HG03432 (cell line): Measurements from ENCODE around the gene GALNT16.

Source experiments
- ATAC-seq: cut with Tn5 transposase; IDR thresholded peaks from one replicate; pipeline ENCODE4 v1.9.1; 2021; ENCODE audit warnings: mild to moderate bottlenecking, moderate library complexity; ENCODE audit not compliant: unreplicated experiment

Gene GALNT16

DNA sequence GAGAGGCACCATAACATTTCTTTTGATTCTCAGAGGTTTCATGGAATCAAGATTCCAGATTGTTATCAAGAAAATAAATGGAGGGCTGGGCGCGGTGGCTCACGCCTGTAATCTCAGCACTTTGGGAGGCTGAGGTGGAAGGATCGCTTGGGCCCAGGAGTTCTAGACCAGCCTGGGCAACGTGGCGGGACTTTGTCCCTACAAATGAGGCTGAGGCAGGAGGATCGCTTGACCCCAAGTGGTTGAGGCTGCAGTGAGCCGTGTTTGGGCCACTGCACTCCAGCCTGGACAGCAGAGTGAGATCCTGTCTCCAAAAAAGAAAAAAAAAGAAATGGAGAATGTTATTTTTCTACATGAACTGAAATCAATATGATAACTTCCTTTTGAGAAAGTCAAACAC lies 139.8 kb downstream of the GALNT16 start:
- no peak for ATAC-seq

- no peak for ATAC-seq
These were observed 140.2 kb downstream of the GALNT16 start for GRCh38 chr14:69400154-69400553.

GRCh38 chr14:69401841-69402240 lies 141.9 kb downstream of the GALNT16 start:
- ATAC-seq: no peak

- no peak for ATAC-seq
These were observed 144.5 kb downstream of the GALNT16 start for GRCh38 chr14:69404478-69404877.

DNA sequence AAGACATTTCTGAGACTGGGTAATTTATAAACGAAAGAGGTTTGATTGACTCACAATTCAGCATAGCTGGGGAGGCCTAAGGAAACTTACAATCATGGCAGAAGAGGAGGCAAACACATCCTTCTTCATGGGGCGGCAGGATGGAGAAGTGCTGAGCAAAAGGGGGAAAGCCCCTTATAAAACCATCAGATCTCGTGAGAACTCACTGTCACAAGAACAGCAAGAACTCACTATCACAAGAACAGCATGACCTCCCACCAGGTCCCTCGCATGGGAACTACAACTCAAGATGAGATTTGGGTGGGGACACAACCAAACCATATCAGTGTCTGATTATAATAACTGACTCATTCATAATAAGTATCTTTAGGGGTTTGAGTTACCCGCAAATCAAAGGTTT lies 144.9 kb downstream of the GALNT16 start:
- no peak for ATAC-seq

DNA sequence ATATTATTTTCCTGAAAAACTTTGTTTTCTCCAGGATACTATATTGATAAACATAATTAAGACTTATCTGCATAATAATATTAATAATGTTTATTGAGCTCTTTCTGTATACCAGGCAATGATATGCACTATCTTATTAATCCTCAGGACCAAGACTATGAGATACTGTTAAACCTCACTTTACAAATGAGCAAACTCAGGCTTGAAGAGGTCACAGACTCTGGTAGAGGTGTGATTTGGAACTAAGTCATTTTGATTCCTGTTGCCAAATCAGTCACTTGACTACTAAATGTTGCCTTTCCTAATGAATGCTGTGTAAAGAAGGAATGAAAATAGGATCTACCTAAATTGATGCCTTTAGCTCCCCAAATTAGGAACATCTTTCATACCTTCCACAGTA lies 145.8 kb downstream of the GALNT16 start:
- no peak for ATAC-seq
